PC-9 (cell line): ENCODE measurements around the gene FLT4.

Source experiments
- CTCF ChIP-seq: fragments of 200-600 bp; sonication (generic); conservative IDR thresholded peaks from 2 replicates; pipeline ENCODE4 v1.6.1; 2017; ENCODE audit warnings: mixed run types, antibody characterized with exemption, mild to moderate bottlenecking, moderate library complexity
- EZH2 ChIP-seq: fragments of 200-600 bp; sonication (generic); IDR thresholded peaks from 2 replicates; pipeline ENCODE4 v1.8.0; 2017; ENCODE audit warnings: antibody characterized with exemption, low read depth

DNA sequence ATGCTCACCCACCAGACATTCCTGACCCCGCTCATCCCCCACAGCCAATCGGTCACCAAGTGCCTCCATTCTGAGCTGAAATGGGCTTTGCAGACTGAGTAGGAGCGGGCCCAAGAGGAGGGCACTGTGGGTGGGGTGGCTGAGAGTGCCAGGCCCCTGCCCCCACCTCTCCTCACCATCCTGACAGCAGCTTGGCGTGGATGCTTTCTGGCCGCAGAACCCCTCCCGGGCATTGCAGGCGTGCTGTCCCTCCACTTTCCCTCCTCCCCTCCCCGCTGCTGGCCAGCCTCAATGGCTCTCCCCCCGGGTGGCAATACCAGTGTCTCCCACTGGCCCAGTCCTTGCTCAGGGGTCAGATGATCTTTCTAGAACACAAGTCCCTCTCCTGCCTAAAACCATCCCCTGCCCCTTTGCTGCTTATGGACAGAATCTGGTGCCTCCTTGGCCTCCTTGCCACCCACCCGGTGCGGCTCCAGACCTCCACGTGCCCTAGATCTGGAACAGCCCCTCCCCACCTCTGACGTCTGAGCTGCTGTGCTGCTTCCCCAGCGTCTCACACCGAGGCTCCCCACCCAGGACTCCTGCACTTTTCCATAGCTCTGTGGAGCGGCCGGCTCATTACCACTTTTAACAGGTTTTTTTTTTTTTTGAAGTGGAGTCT, 6.1 kb downstream of the FLT4 start:
- TF ChIP-seq CTCF: no peak
- no peak for TF ChIP-seq EZH2
